Adrenal gland (tissue), 12 donors: ENCODE measurements around the gene GPC3. TPM values are rescaled to one million over a fixed set of nuclear protein-coding genes. Genes with fewer than 3 reads are reported as not detected.

Experiments
- DNase-seq, 7 donors: peaks; one replicate each; pipeline ENCODE4 v3.0.0-alpha.2; 2019 to 2020
- H3K27ac ChIP-seq, 5 donors: fragments of 200-600 bp; sonication (generic) in 4 of 5; 1 replicate in 3 of 5; 2 replicates in 2 of 5; pipeline versions ENCODE4 v1.5.1 to v1.8.0; 2016 to 2020; ENCODE audit warnings: mild to moderate bottlenecking in 1 of 5
- H3K27me3 ChIP-seq: fragments of 200-600 bp; 2 replicates; pipeline ENCODE4 v1.8.0; 2021
- H3K36me3 ChIP-seq, 2 donors: fragments of 200-600 bp; replicated peaks in 1 of 2; 1 replicate in 1 of 2; 2 replicates in 1 of 2; pipeline versions ENCODE4 v1.5.1 to v1.8.0; 2018 to 2022
- H3K4me1 ChIP-seq, 2 donors: fragments of 200-600 bp; replicated peaks in 1 of 2; 1 replicate in 1 of 2; 2 replicates in 1 of 2; pipeline versions ENCODE4 v1.5.1 to v1.8.0; 2018 to 2021
- H3K4me3 ChIP-seq, 4 donors: fragments of 200-600 bp; sonication (generic) in 3 of 4; one replicate each; pipeline ENCODE4 v1.5.1; 2016 to 2018
- H3K9me3 ChIP-seq, 3 donors: fragments of 200-600 bp; sonication (generic) in 1 of 3; replicated peaks in 1 of 3; 1 replicate in 2 of 3; 2 replicates in 1 of 3; pipeline versions ENCODE4 v1.5.1 to v1.8.0; 2016 to 2021
- CTCF ChIP-seq, 6 experiments: fragments of 450-650 bp in 4 of 6; fragments of 200-600 bp in 2 of 6; sonication (generic) in 1 of 6; IDR thresholded peaks; 1 replicate in 5 of 6; 2 replicates in 1 of 6; pipeline versions ENCODE4 v1.5.1 to v1.8.0; 2016 to 2021; ENCODE audit warnings: antibody characterized with exemption in 6 of 6, mild to moderate bottlenecking in 2 of 6, moderate library complexity in 1 of 6
- POLR2A ChIP-seq, 2 donors: fragments of 450-650 bp; IDR thresholded peaks; one replicate each; pipeline ENCODE4 v1.6.1; 2017; ENCODE audit warnings: antibody characterized with exemption in 2 of 2, mild to moderate bottlenecking in 2 of 2, moderate library complexity in 1 of 2
- WGBS, 4 donors: extraction: QIAGEN DNeasy Blood & Tissue Kit in 2 of 4; methylation state at CpG; one replicate each; pipeline versions ENCODE4 v1.1.5 to v1.1.7; 2013 to 2017; 5-methylcytosine and 5-hydroxymethylcytosine counted together
- intact Hi-C, 2 donors: fragments of 100-400 bp; cut with DNase I; formaldehyde crosslinking; loops; one replicate each; pipeline versions ENCODE4 v1.14.1 to v1.15.0; 2022 to 2023
- polyA plus RNA-seq, 3 donors: library from polyadenylated mRNA; stranded (reverse); fragments of 200-250 nt in 2 of 3; fragments of 350-450 nt in 1 of 3; fragmentation: Illumina TruSeq in 1 of 3; extraction: RNeasy Lipid Tissue Mini Kit (QIAGEN cat#74804) in 1 of 3; gene quantifications; one replicate each; pipeline ENCODE4 v1.2.3, GENCODE V29; 2013 to 2014
- total RNA-seq, 9 donors: library from RNA; depleted of rRNA in 4 of 9; stranded (reverse); fragments of >200 nt in 4 of 9; fragments of 120-200 nt in 1 of 9; fragmentation: NEBNext Ultra II Directional in 1 of 9; extraction: Animal tissue kit (Norgen Biotek cat#: 25700) in 1 of 9; gene quantifications; one replicate each; pipeline versions ENCODE4 v1.1.0 to v1.2.4, GENCODE V29; 2013 to 2023
- donor health status: healthy with polysubstance abuse.
- donor health status: Bipolar disorder and iron deficiency.
- donor health status: DM: yes; HTN: yes; CAD: no.
- donor health status: DM: no; HTN: no; CAD: no.
- donor health status: DM: no; HTN: no; CAD: no.
- donor health status: DM: yes; HTN: yes; CAD: no.

GPC3 gene
- total and polyA plus RNA-seq, 12 donors = 3.5 to 56.7 (median 20.9) TPM

DNA sequence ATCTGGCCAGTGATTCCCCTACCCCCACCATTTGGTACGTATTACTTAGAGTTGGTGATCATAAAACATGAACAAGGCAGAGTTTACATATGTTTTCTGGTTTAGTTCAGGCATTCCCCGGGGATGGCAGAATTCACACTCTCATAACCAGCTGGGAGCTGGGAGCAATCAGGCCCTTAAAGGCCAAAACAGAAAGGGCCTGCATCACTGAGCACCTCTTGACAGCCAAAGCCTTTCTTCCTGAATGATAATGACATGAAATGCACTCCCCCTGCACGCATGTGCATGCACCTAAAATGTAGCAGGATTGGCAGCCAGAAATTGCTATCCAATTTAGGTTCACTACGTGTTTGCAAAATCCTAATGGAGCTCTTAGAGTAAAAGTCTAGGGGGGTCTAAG lies 235.4 kb downstream of the GPC3 start:
- WGBS, 4 donors = 70 to 92% (median 79%) methylated on average over 4 of the region's 4 CpGs
- H3K4me1 ChIP-seq = no peaks in the 10 kb centered on the region
- no peak overlapping the region for H3K4me3 ChIP-seq
- H3K27me3 ChIP-seq = peaks cover 9% of the 10 kb centered on the region
- H3K9me3 ChIP-seq = no peaks in the 10 kb centered on the region
- H3K27ac ChIP-seq = no peak overlapping the region
- no peak for TF ChIP-seq CTCF (IDR thresholded peaks at IDR 0.05)
- H3K36me3 ChIP-seq = no peaks in the 10 kb centered on the region
- DNase-seq = no peak
- intact Hi-C loops = no loop called here

GRCh38 chrX:133749370-133749769 lies 236.0 kb downstream of the GPC3 start:
- no peak for DNase-seq
- H3K36me3 ChIP-seq = no peaks in the 10 kb centered on the region
- H3K27ac ChIP-seq = no peak overlapping the region
- no peaks in the 10 kb centered on the region for H3K9me3 ChIP-seq
- H3K4me1 ChIP-seq = no peaks in the 10 kb centered on the region
- WGBS, 4 donors = 50 to 63% (median 54%) methylated on average over 4 of the region's 4 CpGs
- peaks cover 9% of the 10 kb centered on the region for H3K27me3 ChIP-seq
- TF ChIP-seq POLR2A (IDR thresholded peaks at IDR 0.05) = no peak
- TF ChIP-seq CTCF (IDR thresholded peaks at IDR 0.05) = no peak
- H3K4me3 ChIP-seq = no peak overlapping the region
- intact Hi-C loops = no loop called here

DNA sequence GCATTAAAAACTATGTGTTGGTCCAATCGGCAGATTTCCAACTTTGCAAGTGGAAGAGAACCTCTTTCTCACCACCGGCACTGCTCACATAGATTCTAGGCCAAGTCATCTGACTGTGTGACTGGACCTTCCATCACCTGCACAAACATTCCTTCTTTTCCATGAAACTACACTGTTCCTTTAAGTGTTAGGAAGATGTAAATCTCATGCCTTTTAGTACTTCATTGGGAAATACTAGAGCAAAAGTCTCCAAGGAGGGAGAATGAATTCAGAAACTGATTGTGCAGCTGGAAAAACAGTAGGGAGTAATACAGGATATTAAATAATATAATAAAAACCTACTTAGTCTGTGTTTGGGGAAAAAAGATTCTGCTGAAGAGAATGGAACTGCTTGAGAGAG lies 238.2 kb downstream of the GPC3 start:
- Histone ChIP-seq H3K4me1 (no peaks in the 10 kb centered on the region), H3K36me3 (no peaks in the 10 kb centered on the region), H3K27me3 (peaks cover 19% of the 10 kb centered on the region), H3K4me3 (no peak overlapping the region), H3K27ac (no peak overlapping the region), H3K9me3 (no peaks in the 10 kb centered on the region)
- TF ChIP-seq CTCF (IDR thresholded peaks at IDR 0.05) = no peak
- TF ChIP-seq POLR2A (IDR thresholded peaks at IDR 0.05) = no peak
- DNase-seq = no peak
- 64 to 70% (median 67%) methylated on average over 2 of the region's 2 CpGs for WGBS, 4 donors
- intact Hi-C loops = no loop called here

GRCh38 chrX:133746593-133746992 lies 238.8 kb downstream of the GPC3 start:
- no peaks in the 10 kb centered on the region for H3K4me1 ChIP-seq
- no peak overlapping the region for H3K27ac ChIP-seq
- no peak for DNase-seq
- H3K9me3 ChIP-seq = no peaks in the 10 kb centered on the region
- peaks cover 15% of the 10 kb centered on the region for H3K27me3 ChIP-seq
- no peak for TF ChIP-seq POLR2A (IDR thresholded peaks at IDR 0.05)
- TF ChIP-seq CTCF (IDR thresholded peaks at IDR 0.05) = no peak
- no peak overlapping the region for H3K4me3 ChIP-seq
- WGBS, 4 donors = 7 to 45% (median 35%) methylated on average over 1 of the region's 1 CpG
- intact Hi-C loops = no loop called here
- H3K36me3 ChIP-seq = no peaks in the 10 kb centered on the region
